ENCODE data around the gene RINL.

Gene RINL

GRCh38 chr19:38849147-38849859 is 28.8 kb downstream of the RINL start:
- DNase-seq = peak; percentile 91

DNA sequence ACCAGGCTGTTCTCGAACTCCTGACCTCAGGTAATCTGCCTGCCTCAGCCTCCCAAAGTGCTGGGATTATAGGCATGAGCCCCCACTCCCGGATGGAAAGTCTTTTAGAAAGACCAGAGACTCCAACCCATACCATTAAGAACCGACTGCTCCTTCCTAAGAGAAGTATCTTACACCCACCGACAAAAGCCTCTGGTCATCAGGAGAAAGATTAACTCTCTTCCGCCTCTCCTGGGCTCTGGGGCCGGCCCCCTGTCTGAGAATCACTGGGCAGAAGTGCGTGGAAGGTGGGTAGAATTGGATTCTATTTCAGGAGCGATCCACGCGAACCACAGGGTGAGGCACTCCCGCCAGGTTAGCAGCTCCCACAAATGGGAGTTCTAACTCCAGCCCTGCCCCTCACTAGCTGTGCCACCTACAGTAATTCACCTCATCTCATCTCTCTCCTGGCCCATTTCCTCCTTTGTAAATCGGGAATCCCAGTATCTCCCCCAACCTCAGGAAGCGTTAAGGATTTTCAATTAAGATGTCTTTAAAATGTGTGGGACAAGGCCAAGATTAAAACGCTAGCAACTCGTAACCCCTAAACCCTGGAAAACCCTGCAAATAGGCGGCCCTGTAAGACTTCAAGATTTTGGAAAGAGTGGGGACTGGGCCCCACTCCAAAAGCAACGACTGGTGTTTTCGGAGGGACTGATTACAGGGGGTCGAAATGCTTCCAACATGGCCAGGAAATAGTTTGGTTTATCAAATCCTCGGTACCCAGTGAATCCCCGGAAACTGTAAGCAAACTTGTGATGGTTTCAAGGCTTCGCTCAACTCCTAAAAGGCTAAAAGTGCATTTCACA is 29.6 kb downstream of the RINL start:
- DNase-seq = no peak

DNA sequence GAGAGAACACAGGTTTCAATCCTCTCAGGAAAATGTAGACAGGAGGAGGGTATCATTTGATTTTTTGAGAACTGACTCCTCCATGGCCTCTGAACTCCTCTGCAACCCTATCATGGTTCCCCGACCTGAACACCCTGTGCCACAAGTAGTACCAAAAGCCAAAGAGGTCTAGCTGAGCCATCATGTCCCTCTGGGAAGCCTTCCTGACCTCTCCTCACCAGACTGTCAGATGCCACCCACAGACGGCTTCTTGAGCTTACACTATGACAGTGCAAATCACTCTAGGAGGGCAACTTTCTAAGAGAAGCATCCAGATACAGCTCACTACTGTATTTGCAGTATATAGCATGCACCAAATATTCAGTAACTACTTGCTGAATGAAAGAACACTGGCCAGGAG is 32.0 kb downstream of the RINL start:
- no peak for DNase-seq

- DNase-seq = no peak
These were observed 32.6 kb downstream of the RINL start for GRCh38 chr19:38845374-38846024.

DNA sequence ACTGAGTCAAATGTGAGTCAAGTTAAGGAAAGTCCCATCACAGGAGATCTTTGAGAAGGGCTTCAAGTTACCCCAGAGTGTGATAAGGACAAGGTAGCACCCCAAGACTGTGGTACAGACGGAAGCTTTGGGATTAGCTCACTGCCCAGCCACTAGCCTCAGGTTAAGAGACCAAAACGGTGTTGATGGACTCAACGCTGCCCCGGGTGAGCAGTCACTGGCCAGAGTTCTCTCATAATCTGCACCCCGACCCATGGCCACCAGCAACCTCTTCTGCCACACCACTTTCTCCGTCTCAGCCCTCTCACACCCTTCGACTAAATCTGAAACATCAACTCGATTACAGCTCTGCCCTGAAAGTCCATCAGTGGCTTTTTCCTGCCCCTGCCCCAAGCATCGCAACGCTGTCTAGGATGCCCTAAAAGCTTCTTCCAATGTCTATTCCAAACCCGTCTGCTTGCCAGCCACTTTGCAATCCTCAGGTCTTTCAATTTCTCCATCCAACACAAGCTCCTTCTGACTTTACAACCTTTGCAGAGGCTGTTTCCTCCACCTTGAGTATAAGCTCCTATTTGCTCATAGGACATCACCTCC is 33.9 kb downstream of the RINL start:
- DNase-seq = no peak

GRCh38 chr19:38843175-38843758 is 34.8 kb downstream of the RINL start:
- no peak for DNase-seq

DNA sequence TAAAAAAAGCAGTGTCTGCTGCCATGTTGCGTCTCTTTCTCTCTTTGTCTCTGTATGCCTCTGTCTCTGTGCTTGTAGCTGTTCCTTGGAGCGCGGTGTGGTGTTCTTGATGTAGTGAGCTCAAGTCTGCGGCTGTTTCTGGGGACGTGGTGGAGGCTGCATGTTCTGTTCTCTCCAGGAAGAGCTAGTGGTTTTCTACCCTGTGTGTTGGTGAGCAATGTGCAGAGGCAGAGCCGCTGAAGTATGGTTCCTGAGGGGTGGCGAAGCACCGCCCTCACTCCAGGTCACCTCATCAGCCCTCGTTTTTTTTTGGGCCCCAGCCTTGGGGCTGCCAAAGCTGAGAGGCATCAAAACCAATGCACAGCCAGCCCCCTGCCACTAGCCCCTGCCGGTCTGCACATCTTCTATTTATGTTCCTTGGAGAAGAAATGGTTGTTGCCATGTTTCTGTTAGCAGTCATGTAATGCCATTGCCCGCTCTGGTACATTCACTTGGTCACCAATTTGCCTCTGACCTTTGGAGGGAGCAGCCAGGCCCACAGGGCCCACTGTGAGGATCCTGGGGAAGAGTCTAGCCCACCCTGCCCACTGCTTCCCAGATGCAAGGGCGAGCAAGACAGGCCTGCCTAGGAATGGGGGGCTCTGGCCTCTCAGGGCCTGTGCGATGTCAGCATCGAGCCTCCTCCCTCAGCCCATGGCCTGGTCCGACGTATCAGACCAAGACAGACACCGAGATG is 35.5 kb downstream of the RINL start:
- no peak for DNase-seq

DNA sequence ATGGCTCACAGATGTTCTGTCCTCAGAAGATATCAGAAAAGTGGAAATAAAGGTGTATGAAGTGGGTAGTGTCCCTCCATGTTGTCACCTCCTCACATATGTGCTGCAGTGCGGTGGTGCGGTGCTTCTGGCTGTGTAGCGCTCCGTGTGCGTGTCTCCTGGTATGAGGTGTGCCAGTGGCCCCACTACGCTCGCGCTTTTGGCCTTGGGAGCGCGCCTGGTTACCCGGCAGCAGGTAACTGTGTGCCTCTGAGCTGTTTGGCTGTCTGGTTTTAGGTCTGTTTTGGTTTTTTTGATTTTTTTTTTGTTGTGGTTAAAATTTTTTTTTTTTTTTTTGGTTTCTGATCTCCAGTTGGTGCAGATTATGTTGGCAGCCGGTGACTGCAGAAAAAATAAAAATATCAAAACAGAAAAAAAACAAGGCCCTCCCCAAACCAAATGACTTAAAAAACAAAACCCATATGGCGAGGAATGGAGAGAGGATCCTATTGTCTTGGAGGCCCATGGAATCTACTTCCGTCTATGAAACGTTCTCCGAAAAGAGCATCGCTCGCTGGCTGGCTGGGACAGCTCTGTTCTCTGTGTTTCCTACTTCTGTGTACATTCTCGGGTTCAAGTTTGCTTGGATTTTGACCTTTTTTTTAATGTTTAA is 36.2 kb downstream of the RINL start:
- DNase-seq = no peak

GRCh38 chr19:38841180-38841766 is 36.8 kb downstream of the RINL start:
- DNase-seq = no peak

DNA sequence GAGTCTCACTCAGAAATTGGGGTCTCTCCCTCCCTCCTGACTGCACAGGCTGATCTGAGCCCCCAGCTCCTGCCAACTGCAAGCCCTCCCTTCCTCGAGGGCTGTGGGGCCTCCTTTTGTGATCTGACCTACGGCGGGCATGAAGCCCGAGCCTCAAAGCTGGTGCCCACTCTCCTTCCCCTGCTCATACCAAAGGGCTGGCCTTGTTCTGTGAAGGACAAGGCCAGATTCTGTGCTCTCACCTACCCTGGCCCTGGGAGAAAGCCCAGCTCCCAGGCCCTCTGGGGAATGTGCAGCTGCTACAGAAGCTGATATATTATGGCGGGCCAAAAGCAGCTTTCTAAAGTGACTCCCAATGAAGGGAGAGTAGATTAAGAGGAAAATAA is 37.5 kb downstream of the RINL start:
- no peak for DNase-seq

DNA sequence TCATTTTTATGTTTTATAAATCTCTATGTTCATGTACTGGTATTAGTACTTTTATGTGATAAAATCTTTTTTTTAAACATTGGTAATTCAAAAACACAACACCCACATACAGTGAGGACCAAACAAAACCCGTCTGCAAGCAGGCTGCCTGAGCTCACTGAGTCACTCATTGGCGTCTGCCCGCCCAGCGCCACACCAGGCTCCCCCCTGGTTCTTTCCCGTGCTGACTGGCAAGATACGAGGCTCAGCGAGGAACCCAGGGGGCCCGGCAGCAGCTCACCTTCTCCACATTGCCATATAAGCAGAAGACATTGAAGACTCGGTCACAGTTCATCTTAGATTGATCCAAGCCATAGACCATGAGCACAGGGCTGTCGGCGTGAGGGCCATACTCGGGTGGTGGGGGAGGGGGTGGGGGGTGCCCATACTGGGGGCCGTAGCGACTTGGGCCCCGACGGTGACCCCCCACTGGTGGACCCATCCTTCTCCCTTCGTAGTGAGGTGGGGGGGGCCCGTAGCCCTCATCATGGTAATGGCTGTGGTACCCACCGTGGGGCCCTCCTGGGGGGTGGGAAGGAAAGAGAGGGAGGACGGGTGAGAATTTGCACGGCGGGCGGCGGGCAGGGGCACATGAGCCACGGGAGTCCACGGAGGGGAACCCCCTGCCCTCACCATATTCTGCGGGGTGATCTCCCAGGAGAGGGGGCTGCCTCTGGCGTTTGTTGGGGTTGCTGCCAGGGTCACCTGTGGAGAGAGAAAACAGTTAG is 38.1 kb downstream of the RINL start:
- no peak for DNase-seq

- DNase-seq = no peak
These were observed 38.9 kb downstream of the RINL start for GRCh38 chr19:38838986-38839761.

- no peak for DNase-seq
These were observed 39.7 kb downstream of the RINL start for GRCh38 chr19:38838208-38838985.

- DNase-seq = no peak
These were observed 40.4 kb downstream of the RINL start for GRCh38 chr19:38837656-38838121.

DNA sequence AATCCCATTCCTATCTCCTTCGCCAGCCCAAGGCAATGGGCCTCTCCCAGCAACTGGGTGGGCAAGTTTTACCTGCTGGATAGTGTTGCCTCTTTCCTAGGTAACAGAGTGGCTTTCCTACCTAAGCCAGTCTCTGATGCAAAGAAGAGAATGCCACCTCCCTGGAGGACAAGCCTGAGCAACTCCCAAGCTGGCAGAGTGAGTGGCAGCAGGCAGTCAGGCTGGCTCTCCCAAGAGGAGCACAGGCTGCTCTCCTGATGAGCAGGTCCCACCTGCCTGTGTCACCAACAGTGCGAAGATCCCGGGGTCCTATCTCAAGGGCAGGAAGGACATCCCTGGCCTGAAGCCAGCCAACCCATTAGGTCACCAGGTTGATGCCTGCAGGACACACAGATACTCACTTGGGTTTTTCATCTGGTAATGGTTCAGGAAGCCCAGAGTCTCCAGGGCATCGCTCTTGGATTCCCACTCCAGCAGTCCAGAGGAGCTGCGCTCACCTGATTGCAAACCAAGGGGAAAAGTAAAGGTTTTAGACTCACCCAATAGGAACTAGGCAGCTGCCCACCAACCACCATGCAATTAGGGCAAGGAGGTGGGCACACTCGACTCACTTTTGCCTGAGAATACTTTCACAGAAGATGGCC is 41.0 kb downstream of the RINL start:
- DNase-seq = no peak

- no peak for DNase-seq
These were observed 41.7 kb downstream of the RINL start for GRCh38 chr19:38836159-38836982.

DNA sequence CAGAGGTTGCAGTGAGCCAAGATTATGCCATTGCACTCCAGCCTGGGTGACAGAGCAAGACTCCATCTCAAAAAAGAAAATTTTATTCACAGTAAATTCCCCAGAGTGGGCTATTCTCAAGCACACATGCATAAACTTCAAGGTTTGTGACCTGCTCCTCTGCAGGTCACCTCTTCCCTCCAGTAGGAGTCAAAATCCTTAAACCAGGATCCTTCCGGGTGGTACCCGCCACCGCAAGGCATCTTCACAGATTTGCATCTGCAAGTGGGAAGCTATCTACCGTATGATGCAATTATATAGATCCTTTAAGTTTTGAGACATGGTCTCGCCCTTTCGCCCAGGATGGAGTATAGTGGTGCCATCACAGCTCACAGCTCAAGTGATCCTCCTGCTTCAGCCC is 43.5 kb downstream of the RINL start:
- DNase-seq = no peak
